GM18511 (cell line): ENCODE measurements around the gene POLR1G.
"Not testable (repeated sequence)": the region's sequence is repeated elsewhere in the genome, so short reads cannot be mapped to it uniquely, and the experiment has no call there.

Experiments used
- ATAC-seq: cut with Tn5 transposase; IDR thresholded peaks from one replicate; pipeline ENCODE4 v1.9.1; 2021; ENCODE audit warnings: mild to moderate bottlenecking, moderate library complexity; ENCODE audit not compliant: unreplicated experiment

Gene POLR1G

GRCh38 chr19:45419895-45420294, 13.5 kb downstream of the POLR1G start:
- ATAC-seq, result no peak

DNA sequence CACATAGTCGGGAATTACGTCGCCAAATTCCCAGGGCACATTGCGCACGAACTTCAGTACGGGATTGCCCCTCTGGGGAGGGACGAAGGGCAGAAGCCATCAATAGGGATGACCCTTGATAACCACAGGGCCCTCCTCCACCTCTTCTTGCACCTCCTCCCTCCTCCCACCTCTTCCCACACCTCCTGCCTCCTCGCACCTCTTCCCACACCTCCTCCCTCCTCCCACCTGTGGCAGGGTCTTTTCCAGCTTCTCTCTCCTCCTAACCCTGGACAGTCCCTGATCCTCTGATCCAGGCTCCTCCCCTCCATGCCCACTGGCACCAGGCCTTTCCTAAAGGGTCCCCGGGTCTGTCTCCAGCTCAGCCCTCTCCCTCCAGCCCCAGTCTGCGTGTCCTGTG, 13.9 kb downstream of the POLR1G start:
- no peak for ATAC-seq

- ATAC-seq, result no peak
These were observed 14.4 kb downstream of the POLR1G start for GRCh38 chr19:45420871-45421270.

DNA sequence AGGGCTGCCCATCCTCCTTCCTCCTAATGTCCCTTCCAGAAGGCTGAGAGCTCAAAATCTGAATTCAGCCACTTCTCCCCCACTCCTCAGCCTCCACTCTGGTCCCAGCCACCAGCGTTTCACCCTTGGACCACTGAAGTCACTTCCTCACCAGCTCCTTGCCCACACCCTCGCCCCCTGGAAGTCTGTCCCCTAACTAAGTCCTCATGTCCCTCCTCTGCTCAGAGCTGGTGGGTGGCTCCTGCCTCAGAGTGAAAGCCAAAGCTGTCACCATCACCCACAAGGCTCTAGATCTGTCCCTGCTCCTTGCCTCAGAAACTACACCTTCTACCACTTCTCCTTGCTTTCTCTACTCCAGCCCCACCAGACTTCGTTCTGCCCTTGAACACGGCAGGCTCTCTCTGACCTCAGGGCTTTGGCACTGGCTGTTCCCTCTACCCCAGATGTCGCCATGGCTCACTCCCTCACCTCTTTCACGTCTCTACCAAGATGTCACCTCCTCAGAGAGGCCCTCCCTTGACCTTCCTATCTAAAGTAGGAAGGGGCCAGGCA, 15.6 kb downstream of the POLR1G start:
- ATAC-seq, result no peak

- no peak for ATAC-seq
These were observed 16.7 kb downstream of the POLR1G start for GRCh38 chr19:45423033-45423588.

- ATAC-seq, result peak; percentile 63
These were observed 17.2 kb downstream of the POLR1G start, which contains the start of gene ERCC1 for GRCh38 chr19:45423589-45424190. TSS of gene ERCC1 (minus strand) at chr19:45423917. CDS start at chr19:45423374, 543 bp downstream.

- ATAC-seq, result peak; percentile 23
These were observed 18.0 kb downstream of the POLR1G start for GRCh38 chr19:45424191-45425058.

DNA sequence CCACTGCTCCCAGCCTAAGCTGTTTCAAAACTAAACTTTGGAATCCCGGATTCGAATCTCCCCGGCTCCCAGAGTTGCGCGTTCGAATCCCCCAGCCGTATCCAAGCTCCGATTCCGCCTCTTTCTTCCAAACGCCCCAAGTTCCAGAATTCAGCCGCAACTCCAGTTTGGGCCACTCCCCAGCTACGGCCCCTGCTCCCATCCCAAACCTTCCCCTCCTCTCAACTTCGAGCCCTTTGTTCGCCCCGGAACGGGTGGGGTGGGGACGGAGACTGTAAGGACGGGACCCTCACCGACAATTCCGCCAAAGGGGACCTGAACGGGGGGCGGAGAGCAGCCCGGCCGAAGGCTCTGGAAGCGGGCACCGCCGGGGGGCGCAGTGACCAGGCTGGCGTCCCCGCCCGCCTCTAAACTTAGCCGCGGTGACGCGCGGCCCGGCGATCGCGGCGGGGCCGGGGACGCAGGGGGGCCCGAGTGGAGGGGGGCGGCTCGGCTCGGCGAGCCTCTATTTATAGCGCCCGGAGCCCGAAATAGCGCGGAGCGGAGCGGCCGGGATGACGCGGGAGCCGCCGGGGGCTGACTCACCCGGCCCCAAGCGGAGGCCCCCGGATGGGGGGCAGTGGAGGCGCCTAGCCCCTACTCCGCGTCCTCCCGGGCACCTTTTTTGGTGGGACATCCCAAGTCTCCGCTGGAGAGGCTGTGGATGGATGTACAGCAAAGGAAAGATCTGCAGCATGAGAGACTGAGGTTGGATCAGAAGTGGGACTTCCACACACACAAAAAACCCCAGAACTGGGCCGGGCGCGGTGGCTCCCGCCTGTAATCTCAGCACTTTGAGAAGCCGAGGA, 22.2 kb downstream of the POLR1G start:
- no peak for ATAC-seq

GRCh38 chr19:45429896-45430295, 23.5 kb downstream of the POLR1G start:
- ATAC-seq, result not testable (repeated sequence)

DNA sequence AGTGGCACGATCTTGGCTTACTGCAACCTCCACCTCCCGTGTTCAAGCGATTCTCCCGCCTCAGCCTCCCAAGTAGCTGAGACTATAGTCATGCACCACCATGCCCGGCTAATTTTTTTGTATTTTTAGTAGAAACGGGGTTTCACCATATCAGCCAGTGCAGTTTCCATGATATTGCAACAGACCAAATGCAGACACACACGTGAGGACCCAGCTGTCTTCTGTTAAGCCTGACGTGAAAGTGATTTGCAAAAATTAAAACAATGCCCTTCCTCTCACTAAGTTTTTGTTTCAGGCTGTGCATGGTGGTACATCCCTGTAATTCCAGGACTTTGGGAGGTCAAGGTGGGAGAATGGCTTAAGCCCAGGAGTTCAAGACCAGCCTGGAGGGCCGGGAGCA, 24.6 kb downstream of the POLR1G start:
- not testable (repeated sequence) for ATAC-seq

DNA sequence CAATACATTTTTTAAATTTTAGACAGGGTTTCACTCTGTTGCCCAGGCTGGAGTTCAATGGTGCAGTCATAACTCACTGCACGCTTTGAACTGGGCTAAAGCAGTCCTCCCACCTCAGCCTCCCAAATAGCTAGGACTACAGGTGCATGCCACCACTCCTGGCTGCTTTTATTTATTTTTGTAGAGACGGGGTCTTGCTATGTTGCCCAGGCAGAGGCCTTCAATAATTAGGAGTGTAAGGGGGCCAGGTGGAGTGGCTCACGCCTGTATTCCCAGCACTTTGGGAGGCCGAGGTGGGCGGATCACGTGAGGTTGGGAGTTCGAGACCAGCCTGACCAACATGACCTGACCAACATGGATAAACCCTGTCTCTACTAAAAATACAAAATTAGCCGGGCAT, 26.1 kb downstream of the POLR1G start:
- not testable (repeated sequence) for ATAC-seq

DNA sequence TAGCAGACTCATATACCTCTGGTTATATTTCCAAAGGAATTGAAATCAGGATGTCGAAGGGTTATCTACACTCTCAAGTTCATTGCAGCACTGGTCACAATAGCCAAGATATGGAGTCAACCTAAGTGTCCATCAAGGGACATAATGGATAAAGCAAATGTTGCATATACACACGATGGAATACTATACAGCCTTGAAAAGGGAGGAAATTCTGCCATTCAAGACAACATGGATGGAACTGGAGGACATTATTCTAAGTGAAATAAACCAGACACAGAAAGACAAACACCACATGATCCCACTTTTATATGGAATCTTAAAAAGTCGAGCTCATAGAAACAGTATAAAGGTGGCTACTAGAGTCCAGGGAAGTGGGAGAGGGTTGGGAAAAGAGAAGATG, 30.9 kb downstream of the POLR1G start:
- ATAC-seq, result no peak

GRCh38 chr19:45439190-45439568, 32.7 kb downstream of the POLR1G start:
- no peak for ATAC-seq

DNA sequence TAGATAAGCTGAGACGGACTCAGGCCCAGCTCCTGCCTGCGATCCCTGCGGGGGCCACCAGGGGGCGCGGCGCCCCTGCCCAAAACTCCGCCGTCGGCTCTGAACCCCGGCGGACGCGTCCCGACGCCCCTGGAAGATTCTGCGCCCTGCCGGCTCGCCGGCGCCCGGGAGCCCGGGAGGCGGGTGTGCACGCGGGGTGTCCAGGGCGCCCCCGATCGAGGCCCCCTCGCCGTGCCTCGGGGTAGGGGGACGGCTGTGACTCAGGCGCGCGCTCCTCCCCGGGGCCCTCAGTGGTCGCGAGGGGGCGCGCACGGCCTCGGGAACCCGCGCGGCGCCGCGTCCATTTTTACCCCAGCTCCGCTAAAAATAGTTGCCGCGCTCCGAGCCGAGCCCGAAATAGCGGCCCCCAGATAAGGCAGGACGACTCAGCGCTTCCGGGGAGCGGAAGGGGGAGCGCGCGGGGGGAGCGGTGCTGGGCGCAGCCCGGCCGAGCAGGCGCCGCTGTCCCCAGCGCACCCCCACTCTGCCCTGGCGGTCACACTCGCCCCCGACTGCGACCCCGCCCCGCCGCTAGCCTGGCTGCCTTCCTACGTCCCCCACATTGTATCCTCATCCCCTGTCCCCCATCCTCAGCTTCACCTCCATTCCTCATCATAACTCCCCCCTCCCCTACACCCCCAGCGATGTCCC, 33.3 kb downstream of the POLR1G start:
- ATAC-seq, result peak; percentile 60

DNA sequence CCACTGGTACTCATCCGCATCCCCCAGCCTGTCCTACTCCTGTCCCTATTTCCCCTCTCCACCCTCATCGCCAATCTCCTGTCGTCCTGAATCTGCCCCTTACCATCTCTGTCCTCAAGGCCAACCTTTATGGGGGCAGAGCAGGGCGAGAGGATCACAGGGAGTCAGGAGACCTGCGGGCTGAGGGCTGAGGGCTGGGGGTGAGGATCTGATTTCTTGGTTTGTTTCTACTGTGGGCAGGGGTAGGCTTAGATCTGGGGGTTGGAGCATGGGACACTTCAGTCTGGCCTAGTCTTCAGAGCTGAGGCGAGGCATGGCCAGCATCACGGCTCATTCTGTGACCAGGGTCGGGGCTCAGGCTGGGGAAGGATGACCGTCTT, 33.8 kb downstream of the POLR1G start:
- no peak for ATAC-seq

DNA sequence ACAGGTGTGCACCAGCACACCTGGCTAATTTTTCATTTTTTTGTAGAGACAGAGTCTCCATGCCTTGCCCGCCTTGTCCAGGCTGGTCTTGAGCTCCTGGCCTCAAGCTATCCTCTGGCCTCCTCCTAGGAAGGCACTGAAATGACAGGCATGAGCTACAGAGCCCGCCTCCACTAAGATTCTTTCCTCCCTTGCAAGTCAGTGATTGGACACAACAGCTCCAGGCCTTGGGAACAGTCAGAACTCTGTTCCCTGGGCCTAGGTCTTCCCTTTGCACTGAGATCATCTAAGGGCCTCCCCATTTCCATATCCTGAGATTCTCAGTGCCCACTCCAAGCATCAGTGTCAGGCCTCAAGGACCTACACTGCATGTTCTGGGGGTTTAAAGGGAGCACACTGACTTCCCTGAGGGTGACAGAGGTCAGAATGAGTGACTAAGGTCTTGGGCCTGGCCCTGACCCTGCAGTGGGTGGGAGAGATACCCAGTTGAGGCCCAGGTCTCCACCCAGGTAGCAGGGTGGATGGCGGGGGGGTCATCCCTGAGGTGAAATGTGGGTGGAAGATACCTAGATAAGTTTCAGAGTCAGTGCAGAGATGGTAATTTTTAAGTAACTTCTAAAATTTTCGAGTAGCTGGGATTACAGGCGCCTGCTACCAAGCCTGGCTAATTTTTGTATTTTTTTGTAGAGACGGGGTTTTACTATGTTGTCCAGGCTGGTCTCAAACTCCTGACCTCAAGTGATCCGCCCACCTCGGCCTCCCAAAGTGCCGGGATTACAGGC, 34.6 kb downstream of the POLR1G start:
- ATAC-seq, result no peak

DNA sequence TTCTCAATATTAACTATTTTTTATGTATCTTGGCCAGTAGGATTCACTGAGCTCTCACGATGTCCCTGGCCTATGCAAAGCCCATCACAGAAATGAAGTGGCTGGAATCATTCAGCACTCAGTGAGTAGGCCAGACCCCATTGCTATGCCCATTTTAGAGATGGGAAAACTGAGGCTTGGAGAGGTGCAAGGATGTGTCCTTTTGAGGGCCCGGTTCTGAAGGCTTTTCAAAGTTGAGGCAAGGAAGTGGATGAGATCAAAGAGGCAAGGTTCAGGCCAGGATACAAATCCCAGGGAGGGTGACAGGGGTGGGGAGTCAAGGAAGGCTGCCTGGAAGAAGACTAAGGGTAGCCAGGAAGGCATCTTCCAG, 35.9 kb downstream of the POLR1G start:
- no peak for ATAC-seq

GRCh38 chr19:45442778-45443461, 36.5 kb downstream of the POLR1G start:
- ATAC-seq, result no peak
